H9 (cell line): ENCODE measurements around the gene INSM2. TPM values are rescaled to one million over a fixed set of nuclear protein-coding genes. Genes with fewer than 3 reads are reported as not detected.

Source experiments
- DNase-seq: peaks from one replicate; pipeline ENCODE4 v3.0.0-alpha.2; 2017
- H2AFZ ChIP-seq: one replicate; pipeline ENCODE4 v1.6.1; 2013; ENCODE audit warnings: mild to moderate bottlenecking, low read length, control low read depth, moderate library complexity
- H2AK5ac ChIP-seq: 2 replicates; pipeline ENCODE4 v1.6.1; 2013; ENCODE audit warnings: low read length, control low read depth, mixed read lengths; ENCODE audit not compliant: insufficient read length
- H2BK120ac ChIP-seq: one replicate; pipeline ENCODE4 v1.6.1; 2013; ENCODE audit warnings: low read depth, mild to moderate bottlenecking, low read length, control low read depth, inconsistent platforms; ENCODE audit not compliant: poor library complexity, severe bottlenecking
- H2BK12ac ChIP-seq: 2 replicates; pipeline ENCODE4 v1.6.1; 2013; ENCODE audit warnings: low read length, control low read depth, mixed read lengths, low read depth; ENCODE audit not compliant: insufficient read length
- H2BK15ac ChIP-seq: 2 replicates; pipeline ENCODE4 v1.6.1; 2013; ENCODE audit warnings: low read depth, low read length, control low read depth
- H2BK20ac ChIP-seq: one replicate; pipeline ENCODE4 v1.6.1; 2013; ENCODE audit warnings: low read depth, mild to moderate bottlenecking, low read length, control low read depth, inconsistent platforms; ENCODE audit not compliant: poor library complexity, severe bottlenecking
- H2BK5ac ChIP-seq: 2 replicates; pipeline ENCODE4 v1.6.1; 2013; ENCODE audit warnings: low read length, control low read depth, mixed read lengths; ENCODE audit not compliant: insufficient read length
- H3K14ac ChIP-seq: 2 replicates; pipeline ENCODE4 v1.6.1; 2013; ENCODE audit warnings: low read length, control low read depth; ENCODE audit not compliant: insufficient read depth
- H3K18ac ChIP-seq: 2 replicates; pipeline ENCODE4 v1.6.1; 2013; ENCODE audit warnings: low read depth, mild to moderate bottlenecking, mixed read lengths, low read length, control low read depth; ENCODE audit not compliant: insufficient read length
- H3K23ac ChIP-seq: 2 replicates; pipeline ENCODE4 v1.6.1; 2013; ENCODE audit warnings: low read length, control low read depth, mixed read lengths, low read depth; ENCODE audit not compliant: insufficient read length
- H3K23me2 ChIP-seq: 2 replicates; pipeline ENCODE4 v1.6.1; 2013; ENCODE audit warnings: low read depth, mild to moderate bottlenecking, mixed read lengths, low read length, control low read depth; ENCODE audit not compliant: insufficient read length, poor library complexity, severe bottlenecking
- H3K27ac ChIP-seq: 2 replicates; pipeline ENCODE4 v1.5.1; 2013; ENCODE audit warnings: low read length, control low read depth, mixed read lengths, low read depth; ENCODE audit not compliant: insufficient read length
- H3K27me3 ChIP-seq: 2 replicates; pipeline ENCODE4 v1.6.1; 2013; ENCODE audit warnings: low read length, control low read depth, inconsistent platforms; ENCODE audit not compliant: insufficient read depth
- H3K4ac ChIP-seq: 2 replicates; pipeline ENCODE4 v1.6.1; 2013; ENCODE audit warnings: low read depth, mild to moderate bottlenecking, control low read depth, inconsistent platforms, low read length, moderate library complexity
- H3K4me1 ChIP-seq: 2 replicates; pipeline ENCODE4 v1.6.1; 2013; ENCODE audit warnings: low read length, control low read depth, inconsistent platforms; ENCODE audit not compliant: insufficient read depth
- H3K4me2 ChIP-seq: 2 replicates; pipeline ENCODE4 v1.6.1; 2013; ENCODE audit warnings: low read length, control low read depth, mixed read lengths; ENCODE audit not compliant: insufficient read length, insufficient read depth
- H3K56ac ChIP-seq: 2 replicates; pipeline ENCODE4 v1.6.1; 2013; ENCODE audit warnings: low read depth, mild to moderate bottlenecking, mixed read lengths, low read length, control low read depth; ENCODE audit not compliant: insufficient read length
- H3K79me1 ChIP-seq: 2 replicates; pipeline ENCODE4 v1.6.1; 2013; ENCODE audit warnings: low read depth, mild to moderate bottlenecking, moderate library complexity, low read length, control low read depth, inconsistent platforms; ENCODE audit not compliant: insufficient read depth, poor library complexity, severe bottlenecking
- H3K79me2 ChIP-seq: 2 replicates; pipeline ENCODE4 v1.6.1; 2013; ENCODE audit warnings: low read length, control low read depth, inconsistent platforms; ENCODE audit not compliant: insufficient read depth
- H3K9ac ChIP-seq: 2 replicates; pipeline ENCODE4 v1.6.1; 2013; ENCODE audit warnings: low read length, control low read depth, mixed read lengths; ENCODE audit not compliant: insufficient read length; ENCODE audit errors: extremely low read depth
- H3K9me3 ChIP-seq: one replicate; pipeline ENCODE4 v1.6.1; 2013; ENCODE audit warnings: low read depth, low read length, inconsistent platforms; ENCODE audit not compliant: control insufficient read depth
- H3T11ph ChIP-seq: one replicate; pipeline ENCODE4 v1.6.1; 2013; ENCODE audit warnings: mild to moderate bottlenecking, low read length, control low read depth, inconsistent platforms
- H4K20me1 ChIP-seq: one replicate; pipeline ENCODE4 v1.6.1; 2013; ENCODE audit not compliant: control insufficient read depth, insufficient read length, insufficient read depth
- H4K5ac ChIP-seq: 2 replicates; pipeline ENCODE4 v1.6.1; 2013; ENCODE audit warnings: low read depth, mild to moderate bottlenecking, mixed read lengths, low read length, control low read depth; ENCODE audit not compliant: insufficient read length
- H4K8ac ChIP-seq: replicated peaks from 2 replicates; pipeline ENCODE4 v1.6.1; 2013; ENCODE audit warnings: low read length, control low read depth, mixed read lengths, low read depth; ENCODE audit not compliant: insufficient read length
- H4K91ac ChIP-seq: 2 replicates; pipeline ENCODE4 v1.6.1; 2013; ENCODE audit warnings: low read depth, mild to moderate bottlenecking, moderate library complexity, mixed read lengths, low read length, control low read depth; ENCODE audit not compliant: insufficient read length
- H3K27ac Mint-ChIP-seq, 3 experiments: 2 replicates in 2 of 3; 3 replicates in 1 of 3; pipeline ENCODE4 v1.8.0; 2020 to 2021; ENCODE audit warnings: mixed read lengths in 3 of 3, mild to moderate bottlenecking in 1 of 3, moderate library complexity in 1 of 3
- H3K27me3 Mint-ChIP-seq: 2 replicates; pipeline ENCODE4 v1.8.0; 2021; ENCODE audit warnings: low read depth, mild to moderate bottlenecking, moderate library complexity, mixed read lengths
- H3K36me3 Mint-ChIP-seq, 3 experiments: 2 replicates in 2 of 3; 3 replicates in 1 of 3; pipeline ENCODE4 v1.8.0; 2020 to 2021; ENCODE audit warnings: low read depth in 3 of 3, mixed read lengths in 3 of 3; ENCODE audit not compliant: insufficient read depth in 1 of 3
- H3K4me1 Mint-ChIP-seq, 2 experiments: 2 replicates each; pipeline ENCODE4 v1.8.0; 2020; ENCODE audit warnings: mixed read lengths in 2 of 2
- H3K4me3 Mint-ChIP-seq, 2 experiments: 2 replicates in 1 of 2; 3 replicates in 1 of 2; pipeline ENCODE4 v1.8.0; 2020 to 2021; ENCODE audit warnings: mild to moderate bottlenecking in 2 of 2, mixed read lengths in 2 of 2, moderate library complexity in 1 of 2
- H3K9me3 Mint-ChIP-seq, 2 experiments: 2 replicates in 1 of 2; 3 replicates in 1 of 2; pipeline ENCODE4 v1.8.0; 2020; ENCODE audit warnings: mild to moderate bottlenecking in 2 of 2, mixed read lengths in 2 of 2, moderate library complexity in 1 of 2
- WGBS: extraction: QIAGEN DNeasy Blood & Tissue Kit; methylation state at CpG from one replicate; pipeline ENCODE4 v1.1.7; 2013; ENCODE audit warnings: missing lambda C conversion rate, low lambda C conversion rate, mixed read lengths; ENCODE audit not compliant: insufficient read length; ENCODE audit errors: extremely low coverage; 5-methylcytosine and 5-hydroxymethylcytosine counted together
- total RNA-seq: library from RNA; stranded (reverse); gene quantifications from 2 replicates; pipeline ENCODE4 v1.2.1, GENCODE V29; 2021
- TF ChIP-seq, protein P1 (sequence below): fragments of 200-600 bp; sonication (generic); conservative IDR thresholded peaks from 3 replicates; pipeline ENCODE4 v1.8.0; 2021; ENCODE audit warnings: antibody characterized with exemption, mild to moderate bottlenecking

Gene INSM2
- total RNA-seq, 1 experiment from 2014 or later = not detected

DNA sequence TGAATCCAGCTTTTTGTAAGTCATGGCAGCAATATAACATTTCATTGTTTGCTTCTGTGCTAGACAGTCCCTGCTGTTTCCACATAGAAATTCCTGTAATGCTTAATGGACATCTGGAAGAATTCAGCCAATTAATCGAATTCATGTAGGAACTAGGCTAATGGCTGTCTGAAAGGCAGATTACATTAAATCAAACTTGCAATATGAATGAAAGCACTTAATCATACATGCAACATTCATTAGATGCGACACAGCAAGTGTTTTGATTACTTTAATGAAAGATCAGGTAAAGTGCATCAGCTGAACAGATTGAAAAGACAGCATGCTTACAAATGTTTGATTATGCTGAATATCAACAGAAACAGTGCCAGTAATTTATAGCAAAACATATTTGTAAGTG, 24.1 kb upstream of the INSM2 start:
- no peaks in the 10 kb centered on the region for H3K36me3 Mint-ChIP-seq
- Histone ChIP-seq H4K5ac (no peak overlapping the region), H3K9ac (no peak overlapping the region), H2AFZ (no peak overlapping the region), H4K20me1 (no peaks in the 10 kb centered on the region), H2BK120ac (no peak overlapping the region), H3K9me3 (no peaks in the 10 kb centered on the region), H3K79me1 (no peaks in the 10 kb centered on the region), H3K56ac (no peak overlapping the region), H3K27ac (no peak overlapping the region), H3K79me2 (no peaks in the 10 kb centered on the region), H2BK20ac (no peak overlapping the region), H4K91ac (no peak overlapping the region), H3K4me2 (no peak overlapping the region), H3K4me1 (no peaks in the 10 kb centered on the region), H2BK12ac (no peak overlapping the region), H2BK5ac (no peak overlapping the region), H3K23ac (no peak overlapping the region), H3K4ac (no peak overlapping the region), H2AK5ac (no peak overlapping the region), H2BK15ac (no peak overlapping the region), H3K27me3 (no peaks in the 10 kb centered on the region), H3K18ac (no peak overlapping the region), H4K8ac (no peak overlapping the region), H3K14ac (no peak overlapping the region), H3K23me2 (no peaks in the 10 kb centered on the region), H3T11ph (no peak overlapping the region)
- peaks cover 1% of the 10 kb centered on the region for H3K27me3 Mint-ChIP-seq
- no peak for DNase-seq
- no peak overlapping the region for H3K27ac Mint-ChIP-seq
- TF ChIP-seq, protein P1, sequence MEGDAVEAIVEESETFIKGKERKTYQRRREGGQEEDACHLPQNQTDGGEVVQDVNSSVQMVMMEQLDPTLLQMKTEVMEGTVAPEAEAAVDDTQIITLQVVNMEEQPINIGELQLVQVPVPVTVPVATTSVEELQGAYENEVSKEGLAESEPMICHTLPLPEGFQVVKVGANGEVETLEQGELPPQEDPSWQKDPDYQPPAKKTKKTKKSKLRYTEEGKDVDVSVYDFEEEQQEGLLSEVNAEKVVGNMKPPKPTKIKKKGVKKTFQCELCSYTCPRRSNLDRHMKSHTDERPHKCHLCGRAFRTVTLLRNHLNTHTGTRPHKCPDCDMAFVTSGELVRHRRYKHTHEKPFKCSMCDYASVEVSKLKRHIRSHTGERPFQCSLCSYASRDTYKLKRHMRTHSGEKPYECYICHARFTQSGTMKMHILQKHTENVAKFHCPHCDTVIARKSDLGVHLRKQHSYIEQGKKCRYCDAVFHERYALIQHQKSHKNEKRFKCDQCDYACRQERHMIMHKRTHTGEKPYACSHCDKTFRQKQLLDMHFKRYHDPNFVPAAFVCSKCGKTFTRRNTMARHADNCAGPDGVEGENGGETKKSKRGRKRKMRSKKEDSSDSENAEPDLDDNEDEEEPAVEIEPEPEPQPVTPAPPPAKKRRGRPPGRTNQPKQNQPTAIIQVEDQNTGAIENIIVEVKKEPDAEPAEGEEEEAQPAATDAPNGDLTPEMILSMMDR = no peak
- no peak overlapping the region for H3K4me3 Mint-ChIP-seq
- peaks cover 7 to 8% of the 10 kb centered on the region in 2 experiments; a peak in 2 of 5 replicates for H3K9me3 Mint-ChIP-seq
- WGBS = no CpG with 5 or more reads among the region's 2 CpGs
- no peaks in the 10 kb centered on the region for H3K4me1 Mint-ChIP-seq
